Skeletal muscle tissue (tissue), 4 donors: ENCODE results near the gene KDM3A. TPM values are rescaled to one million over a fixed set of nuclear protein-coding genes. Genes with fewer than 3 reads are reported as not detected.

ENCODE experiments used
- H3K27ac ChIP-seq: one replicate; pipeline ENCODE4 v1.7.0; 2013; ENCODE audit warnings: mild to moderate bottlenecking, low read depth, low read length, inconsistent platforms
- H3K27me3 ChIP-seq, 3 donors: one replicate each; pipeline ENCODE4 v1.7.0; 2013; ENCODE audit warnings: low read length in 3 of 3; ENCODE audit not compliant: control insufficient read depth in 3 of 3, insufficient read depth in 3 of 3
- H3K36me3 ChIP-seq, 3 donors: one replicate each; pipeline ENCODE4 v1.7.0; 2013; ENCODE audit warnings: low read length in 3 of 3; ENCODE audit not compliant: control insufficient read depth in 3 of 3, insufficient read depth in 3 of 3
- H3K4me1 ChIP-seq, 3 donors: one replicate each; pipeline ENCODE4 v1.7.0; 2013; ENCODE audit warnings: low read length in 3 of 3, mild to moderate bottlenecking in 3 of 3; ENCODE audit not compliant: control insufficient read depth in 3 of 3, insufficient read depth in 3 of 3
- H3K4me3 ChIP-seq, 3 donors: one replicate each; pipeline ENCODE4 v1.7.0; 2013; ENCODE audit warnings: low read length in 3 of 3
- H3K9ac ChIP-seq, 3 donors: one replicate each; pipeline ENCODE4 v1.7.0; 2013; ENCODE audit warnings: low read length in 3 of 3, mild to moderate bottlenecking in 3 of 3, moderate library complexity in 2 of 3, low read depth in 1 of 3
- H3K9me3 ChIP-seq, 3 donors: one replicate each; pipeline ENCODE4 v1.7.0; 2013; ENCODE audit warnings: low read length in 3 of 3; ENCODE audit not compliant: control insufficient read depth in 3 of 3
- total RNA-seq: library from RNA; depleted of rRNA; stranded (reverse); fragments of >200 nt; gene quantifications from one replicate; pipeline ENCODE4 v1.2.3, GENCODE V29; 2014
- donor health status: Osteomylitis.

Gene KDM3A
- total RNA-seq, 1 donor from 2014 or later = 41.2 TPM

- no peaks in the 10 kb centered on the region for H3K36me3 ChIP-seq
- no peak overlapping the region for H3K9ac ChIP-seq
- H3K4me3 ChIP-seq = no peak overlapping the region
- H3K27me3 ChIP-seq = no peaks in the 10 kb centered on the region
- H3K27ac ChIP-seq = no peak overlapping the region
- H3K9me3 ChIP-seq = no peaks in the 10 kb centered on the region
- H3K4me1 ChIP-seq = peaks cover 2 to 5% (median 3%) of the 10 kb centered on the region in 3 donors
Measured at GRCh38 chr2:86410581-86410980, 30.6 kb upstream of the KDM3A start.

DNA sequence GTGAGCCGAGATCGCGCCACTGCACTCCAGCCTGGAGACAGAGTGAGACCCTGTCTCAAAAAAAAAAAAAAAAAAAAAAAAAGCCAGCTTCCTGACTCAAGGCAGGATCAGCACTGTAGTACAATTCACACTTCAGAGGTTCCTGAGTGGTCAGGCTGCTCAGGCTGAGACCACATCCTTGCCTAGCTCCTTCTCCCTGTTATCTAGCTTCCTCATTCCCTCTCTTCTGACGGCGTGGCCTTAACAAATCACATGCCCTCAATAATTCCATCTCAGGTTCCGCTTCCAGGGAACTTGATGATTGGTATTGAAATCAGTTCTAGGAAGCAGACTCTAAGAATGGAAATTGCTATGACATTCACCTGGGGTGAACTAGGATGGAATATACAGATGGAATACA is 29.8 kb upstream of the KDM3A start:
- Histone ChIP-seq H3K36me3 (no peaks in the 10 kb centered on the region), H3K4me1 (peaks cover 2 to 5% (median 3%) of the 10 kb centered on the region in 3 donors), H3K9me3 (no peaks in the 10 kb centered on the region), H3K27ac (no peak overlapping the region), H3K27me3 (no peaks in the 10 kb centered on the region), H3K4me3 (no peak overlapping the region), H3K9ac (no peak overlapping the region)

DNA sequence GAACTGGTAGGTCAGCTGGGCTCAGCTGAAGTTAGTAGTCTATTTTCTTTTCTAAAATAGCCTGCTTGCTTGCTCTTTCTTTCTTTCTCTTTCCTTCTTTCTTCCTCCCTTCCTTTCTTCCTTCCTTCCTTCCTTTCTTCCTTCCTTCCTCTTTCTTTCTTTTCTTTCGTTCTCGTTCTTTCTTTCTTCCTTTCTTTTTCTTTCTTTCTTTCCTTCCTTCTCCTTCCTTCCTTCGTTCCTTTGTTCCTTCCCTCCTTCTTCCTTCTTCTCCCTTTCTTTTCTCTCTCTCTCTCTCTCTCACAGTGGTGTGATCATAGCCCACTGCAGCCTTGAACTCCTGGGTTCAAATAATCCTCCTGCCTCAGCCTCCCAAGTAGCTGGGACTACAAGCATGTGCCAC is 29.2 kb upstream of the KDM3A start:
- Histone ChIP-seq H3K9me3 (no peaks in the 10 kb centered on the region), H3K27me3 (no peaks in the 10 kb centered on the region), H3K36me3 (no peaks in the 10 kb centered on the region), H3K9ac (no peak overlapping the region), H3K27ac (no peak overlapping the region), H3K4me1 (peaks cover 2 to 5% (median 3%) of the 10 kb centered on the region in 3 donors), H3K4me3 (no peak overlapping the region)

GRCh38 chr2:86413296-86414094 is 27.7 kb upstream of the KDM3A start:
- Histone ChIP-seq H3K27me3 (no peaks in the 10 kb centered on the region), H3K4me1 (peaks cover 2 to 5% (median 3%) of the 10 kb centered on the region in 3 donors), H3K9ac (no peak overlapping the region), H3K4me3 (peak overlapping the region; percentile 6 to 48 (median 30)), H3K36me3 (no peaks in the 10 kb centered on the region), H3K9me3 (no peaks in the 10 kb centered on the region), H3K27ac (no peak overlapping the region)

GRCh38 chr2:86414996-86415395 is 26.2 kb upstream of the KDM3A start:
- H3K4me1 ChIP-seq = peaks cover 2 to 5% (median 3%) of the 10 kb centered on the region in 3 donors
- no peak overlapping the region for H3K4me3 ChIP-seq
- no peak overlapping the region for H3K27ac ChIP-seq
- no peaks in the 10 kb centered on the region for H3K36me3 ChIP-seq
- no peaks in the 10 kb centered on the region for H3K27me3 ChIP-seq
- no peaks in the 10 kb centered on the region for H3K9me3 ChIP-seq
- H3K9ac ChIP-seq = no peak overlapping the region

GRCh38 chr2:86416146-86416545 is 25.0 kb upstream of the KDM3A start:
- no peak overlapping the region for H3K9ac ChIP-seq
- no peaks in the 10 kb centered on the region for H3K9me3 ChIP-seq
- H3K4me3 ChIP-seq = no peak overlapping the region
- H3K27me3 ChIP-seq = no peaks in the 10 kb centered on the region
- no peaks in the 10 kb centered on the region for H3K36me3 ChIP-seq
- H3K4me1 ChIP-seq = peaks cover 2 to 5% (median 3%) of the 10 kb centered on the region in 3 donors
- H3K27ac ChIP-seq = no peak overlapping the region

DNA sequence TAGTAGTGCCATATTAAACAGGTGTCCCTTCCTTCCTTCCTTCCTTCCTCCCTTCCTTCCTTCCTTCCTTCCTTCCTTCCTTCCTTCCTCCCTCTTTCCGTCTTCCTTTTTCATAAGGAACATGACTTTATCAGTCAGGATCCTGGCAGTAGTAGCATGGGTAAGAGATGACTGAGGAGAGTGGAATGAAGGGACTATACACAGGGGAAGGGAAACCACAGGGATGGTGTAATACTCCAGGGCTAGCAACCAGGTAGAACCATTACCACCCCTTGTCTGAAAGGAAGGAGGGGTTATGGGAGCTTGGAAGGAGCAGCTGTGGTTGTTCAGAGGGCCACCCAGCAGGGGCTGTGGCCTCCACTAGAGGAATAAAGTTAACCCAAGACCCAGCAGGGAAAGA is 23.2 kb upstream of the KDM3A start:
- peaks cover 2 to 5% (median 3%) of the 10 kb centered on the region in 3 donors for H3K4me1 ChIP-seq
- no peak overlapping the region for H3K4me3 ChIP-seq
- no peaks in the 10 kb centered on the region for H3K9me3 ChIP-seq
- H3K27ac ChIP-seq = no peak overlapping the region
- H3K27me3 ChIP-seq = no peaks in the 10 kb centered on the region
- no peak overlapping the region for H3K9ac ChIP-seq
- no peaks in the 10 kb centered on the region for H3K36me3 ChIP-seq

DNA sequence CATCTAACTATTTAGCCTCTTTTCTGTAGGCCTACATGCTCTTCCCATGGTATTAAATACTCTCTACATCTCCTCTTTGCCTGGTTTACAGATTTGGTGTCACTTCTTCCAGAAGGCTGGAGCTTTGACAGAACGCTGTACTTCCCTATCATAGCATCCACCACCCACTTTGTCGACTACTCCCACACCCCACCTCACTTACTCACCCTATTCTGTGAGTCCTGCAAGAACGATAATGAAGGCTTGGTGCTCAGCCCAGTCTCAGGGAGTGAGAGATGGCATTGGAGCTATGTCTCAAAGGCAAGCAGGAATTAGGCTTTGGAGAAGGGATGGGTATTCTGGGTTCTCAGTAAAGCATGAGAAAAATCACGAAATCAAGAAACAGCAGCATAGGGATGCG is 20.3 kb upstream of the KDM3A start:
- Histone ChIP-seq H3K9me3 (no peaks in the 10 kb centered on the region), H3K27ac (no peak overlapping the region), H3K4me1 (no peaks in the 10 kb centered on the region), H3K4me3 (no peak overlapping the region), H3K36me3 (no peaks in the 10 kb centered on the region), H3K27me3 (no peaks in the 10 kb centered on the region), H3K9ac (no peak overlapping the region)

DNA sequence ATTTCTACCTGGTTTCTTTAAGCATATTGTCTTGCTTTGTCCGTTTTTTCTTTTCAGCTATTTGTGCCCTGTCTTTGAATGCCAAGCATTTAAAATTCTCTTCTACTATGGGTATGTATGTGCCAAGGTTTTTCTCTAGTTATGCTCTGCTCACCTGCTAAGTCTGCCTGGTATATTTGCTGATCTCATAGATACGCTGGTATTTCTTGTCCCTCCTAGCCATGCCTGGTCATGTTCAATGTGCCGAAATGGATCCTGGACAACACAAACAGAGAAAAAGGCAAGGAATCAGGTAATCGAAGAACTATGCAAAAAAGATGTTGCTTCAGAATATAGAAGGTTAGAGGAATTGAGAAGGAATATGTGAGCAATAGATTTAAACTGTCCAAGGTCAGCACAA is 14.9 kb upstream of the KDM3A start:
- Histone ChIP-seq H3K36me3 (no peaks in the 10 kb centered on the region), H3K27me3 (no peaks in the 10 kb centered on the region), H3K4me1 (no peaks in the 10 kb centered on the region), H3K27ac (no peak overlapping the region), H3K9ac (no peak overlapping the region), H3K9me3 (no peaks in the 10 kb centered on the region), H3K4me3 (no peak overlapping the region)

DNA sequence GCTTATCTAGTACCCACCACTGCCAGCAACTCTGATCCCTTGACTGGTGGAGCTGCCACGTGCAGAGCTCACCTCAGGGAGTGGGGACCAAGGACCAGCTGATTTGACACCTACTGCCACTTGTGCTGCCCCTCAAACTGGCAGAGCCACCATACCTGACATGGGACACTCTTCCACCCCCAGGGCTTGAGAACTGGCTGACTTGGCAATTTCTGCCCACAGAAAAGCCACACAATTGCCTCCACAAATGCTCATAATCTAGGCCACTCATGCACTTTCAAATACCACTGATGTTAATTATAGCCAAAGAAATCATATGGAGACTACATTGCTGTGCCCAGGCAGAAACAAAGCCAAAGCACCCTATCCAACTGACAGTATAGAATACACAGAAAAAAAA is 11.8 kb upstream of the KDM3A start:
- H3K9ac ChIP-seq = no peak overlapping the region
- H3K4me1 ChIP-seq = no peaks in the 10 kb centered on the region
- no peaks in the 10 kb centered on the region for H3K9me3 ChIP-seq
- no peak overlapping the region for H3K27ac ChIP-seq
- H3K4me3 ChIP-seq = no peak overlapping the region
- H3K27me3 ChIP-seq = no peaks in the 10 kb centered on the region
- no peaks in the 10 kb centered on the region for H3K36me3 ChIP-seq
